Neural progenitor cell (in vitro differentiated cells): ENCODE results near the gene NR1D1.

Experiments
- EZH2 ChIP-seq: fragments of 200-600 bp; sonication (generic); IDR thresholded peaks from 2 replicates; pipeline ENCODE4 v1.6.1; 2017; ENCODE audit warnings: antibody characterized with exemption, mild to moderate bottlenecking, moderate library complexity
- TF ChIP-seq, protein P1 (sequence below): fragments of 200-600 bp; sonication (generic); IDR thresholded peaks from 2 replicates; pipeline ENCODE4 v1.5.1; 2017; ENCODE audit warnings: antibody characterized with exemption, mild to moderate bottlenecking

DNA sequence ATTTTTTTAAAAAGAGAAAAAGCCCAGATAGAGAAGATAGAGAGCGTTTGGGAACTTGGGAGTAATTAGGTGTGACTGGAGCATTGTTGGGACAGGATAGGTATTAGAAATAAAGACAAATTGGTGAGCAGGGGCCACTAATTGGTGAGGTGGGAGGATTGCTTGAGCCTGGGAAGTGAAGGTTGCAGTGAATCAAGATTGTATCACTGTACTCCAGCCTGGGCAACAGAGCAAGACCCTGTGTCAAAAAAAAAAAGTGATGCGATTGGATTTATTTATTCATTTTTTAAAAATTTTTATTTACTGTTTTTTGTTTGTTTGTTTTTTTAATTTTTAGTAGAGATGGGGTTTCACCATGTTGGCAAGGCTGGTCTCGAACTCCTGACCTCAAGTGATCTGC, 45.1 kb upstream of the NR1D1 start:
- TF ChIP-seq, protein P1, sequence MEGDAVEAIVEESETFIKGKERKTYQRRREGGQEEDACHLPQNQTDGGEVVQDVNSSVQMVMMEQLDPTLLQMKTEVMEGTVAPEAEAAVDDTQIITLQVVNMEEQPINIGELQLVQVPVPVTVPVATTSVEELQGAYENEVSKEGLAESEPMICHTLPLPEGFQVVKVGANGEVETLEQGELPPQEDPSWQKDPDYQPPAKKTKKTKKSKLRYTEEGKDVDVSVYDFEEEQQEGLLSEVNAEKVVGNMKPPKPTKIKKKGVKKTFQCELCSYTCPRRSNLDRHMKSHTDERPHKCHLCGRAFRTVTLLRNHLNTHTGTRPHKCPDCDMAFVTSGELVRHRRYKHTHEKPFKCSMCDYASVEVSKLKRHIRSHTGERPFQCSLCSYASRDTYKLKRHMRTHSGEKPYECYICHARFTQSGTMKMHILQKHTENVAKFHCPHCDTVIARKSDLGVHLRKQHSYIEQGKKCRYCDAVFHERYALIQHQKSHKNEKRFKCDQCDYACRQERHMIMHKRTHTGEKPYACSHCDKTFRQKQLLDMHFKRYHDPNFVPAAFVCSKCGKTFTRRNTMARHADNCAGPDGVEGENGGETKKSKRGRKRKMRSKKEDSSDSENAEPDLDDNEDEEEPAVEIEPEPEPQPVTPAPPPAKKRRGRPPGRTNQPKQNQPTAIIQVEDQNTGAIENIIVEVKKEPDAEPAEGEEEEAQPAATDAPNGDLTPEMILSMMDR, result no peak
- no peak for TF ChIP-seq EZH2
